DMS53 treated with DMSO at 0.1 percent for 48 hours (cell line): Measurements from ENCODE around the gene DAP.

Experiments
- DNase-seq: peaks from one replicate; lab custom pipeline; 2025; ENCODE audit not compliant: unreplicated experiment; lab: John Stamatoyannopoulos, UW

Gene DAP

GRCh38 chr5:10761933-10762775 is 1.1 kb upstream of the DAP start:
- DNase-seq: no peak

- DNase-seq: no peak
Measured at GRCh38 chr5:10760921-10761184, 181 bp downstream of the DAP start.

GRCh38 chr5:10760096-10760920 is 726 bp downstream of the DAP start:
- peak; percentile 64 for DNase-seq

GRCh38 chr5:10759111-10759510 is 1.9 kb downstream of the DAP start:
- DNase-seq: no peak

GRCh38 chr5:10757922-10758555 is 3.0 kb downstream of the DAP start:
- DNase-seq: no peak

GRCh38 chr5:10757043-10757442 is 4.0 kb downstream of the DAP start:
- DNase-seq: no peak

- no peak for DNase-seq
Measured at GRCh38 chr5:10756549-10756948, 4.5 kb downstream of the DAP start.

- DNase-seq: no peak
Measured at GRCh38 chr5:10753178-10753577, 7.9 kb downstream of the DAP start.

- DNase-seq: no peak
Measured at GRCh38 chr5:10752451-10752850, 8.6 kb downstream of the DAP start.

- DNase-seq: no peak
Measured at GRCh38 chr5:10750909-10751308, 10.1 kb downstream of the DAP start.

GRCh38 chr5:10747678-10748622 is 13.1 kb downstream of the DAP start:
- DNase-seq: no peak

GRCh38 chr5:10746711-10747110 is 14.3 kb downstream of the DAP start:
- DNase-seq: no peak

- no peak for DNase-seq
Measured at GRCh38 chr5:10745133-10745532, 15.9 kb downstream of the DAP start.

- no peak for DNase-seq
Measured at GRCh38 chr5:10744681-10745080, 16.4 kb downstream of the DAP start.

GRCh38 chr5:10743951-10744350 is 17.1 kb downstream of the DAP start:
- DNase-seq: no peak

GRCh38 chr5:10743526-10743925 is 17.5 kb downstream of the DAP start:
- DNase-seq: no peak

- DNase-seq: no peak
Measured at GRCh38 chr5:10741661-10742060, 19.4 kb downstream of the DAP start.

GRCh38 chr5:10740384-10740783 is 20.6 kb downstream of the DAP start:
- DNase-seq: no peak

- no peak for DNase-seq
Measured at GRCh38 chr5:10737880-10738279, 23.2 kb downstream of the DAP start.

GRCh38 chr5:10736808-10737207 is 24.2 kb downstream of the DAP start:
- DNase-seq: no peak

GRCh38 chr5:10736354-10736753 is 24.7 kb downstream of the DAP start:
- DNase-seq: no peak
